GM19463 (cell line): ENCODE data around the gene ABHD17A.

Experiments used
- ATAC-seq: cut with Tn5 transposase; IDR thresholded peaks from one replicate; pipeline ENCODE4 v1.9.1; 2021; ENCODE audit warnings: mild to moderate bottlenecking, moderate library complexity; ENCODE audit not compliant: unreplicated experiment

ABHD17A gene

DNA sequence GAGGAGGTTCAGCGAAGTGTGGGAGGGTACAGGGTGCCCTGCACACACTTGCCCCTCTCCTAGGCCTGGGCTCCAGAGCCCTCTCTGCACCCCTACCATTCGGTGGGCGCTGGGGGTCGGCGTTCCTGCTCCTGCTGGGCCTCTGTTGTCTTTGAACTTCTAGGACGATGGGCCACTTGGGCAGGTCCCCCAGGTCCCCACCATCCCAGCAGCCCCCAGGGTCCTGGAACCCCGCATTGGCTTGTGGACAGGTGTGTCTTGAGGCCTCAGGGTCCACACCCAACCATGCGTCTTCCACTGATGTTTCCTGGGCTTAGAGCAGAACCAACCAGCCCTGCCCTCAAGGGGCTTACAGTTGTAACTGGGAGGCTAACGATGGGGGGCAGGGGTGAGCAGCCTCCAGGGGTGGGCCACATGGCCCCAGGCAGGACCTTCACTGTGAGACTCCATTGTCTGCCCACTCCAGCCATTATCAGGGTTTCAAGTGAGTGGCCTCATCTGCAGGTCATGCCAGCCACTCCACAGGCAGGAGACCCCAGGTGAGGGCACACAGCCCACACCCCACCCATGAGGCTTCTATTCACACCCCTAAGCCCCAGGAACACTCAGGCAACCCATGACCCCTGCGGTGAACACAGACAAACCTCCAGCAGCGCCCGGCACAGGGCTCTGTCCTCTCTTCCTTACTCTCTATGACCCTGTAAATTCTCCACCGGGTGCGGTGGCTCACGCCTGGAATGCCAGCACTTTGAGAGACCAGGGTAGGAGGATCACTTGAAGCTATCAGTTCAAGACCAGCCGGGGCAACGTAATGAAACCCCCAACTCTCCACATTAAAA lies 19.9 kb downstream of the ABHD17A start:
- ATAC-seq: no peak

DNA sequence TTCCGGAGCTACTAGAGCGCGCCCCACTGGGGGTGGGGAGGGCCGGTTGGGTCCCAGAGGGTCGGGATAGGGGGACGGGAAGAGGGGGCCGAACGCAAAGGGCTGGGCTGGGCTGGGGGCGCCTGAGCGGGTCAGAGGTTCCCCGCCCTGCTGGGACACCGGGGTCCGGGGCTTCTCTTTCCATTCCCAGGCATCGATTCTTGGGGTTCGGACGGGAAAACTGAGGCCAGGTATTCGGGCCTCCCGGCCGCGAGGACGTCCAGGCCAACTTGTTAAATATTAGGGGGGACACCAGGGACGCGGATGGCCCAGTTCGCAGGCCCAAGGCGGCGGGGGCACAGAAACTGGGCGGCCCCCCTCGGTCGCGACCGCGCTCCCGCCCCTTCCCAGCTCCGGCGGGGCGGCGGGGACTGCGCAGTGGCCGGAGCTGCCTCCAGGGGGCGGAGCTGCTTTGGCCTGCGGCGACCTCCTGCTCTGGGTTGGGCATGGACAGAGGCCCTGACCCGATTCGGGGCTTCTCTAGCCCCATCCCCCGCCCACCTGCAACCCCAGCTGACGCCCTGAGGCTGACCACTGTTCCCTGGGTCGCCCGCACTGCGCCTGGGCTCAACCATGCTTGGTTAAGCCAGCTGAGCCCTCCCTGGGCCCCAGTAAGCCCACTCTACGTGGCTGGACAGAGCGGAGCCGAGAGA lies 20.7 kb downstream of the ABHD17A start:
- ATAC-seq: peak; percentile 29

DNA sequence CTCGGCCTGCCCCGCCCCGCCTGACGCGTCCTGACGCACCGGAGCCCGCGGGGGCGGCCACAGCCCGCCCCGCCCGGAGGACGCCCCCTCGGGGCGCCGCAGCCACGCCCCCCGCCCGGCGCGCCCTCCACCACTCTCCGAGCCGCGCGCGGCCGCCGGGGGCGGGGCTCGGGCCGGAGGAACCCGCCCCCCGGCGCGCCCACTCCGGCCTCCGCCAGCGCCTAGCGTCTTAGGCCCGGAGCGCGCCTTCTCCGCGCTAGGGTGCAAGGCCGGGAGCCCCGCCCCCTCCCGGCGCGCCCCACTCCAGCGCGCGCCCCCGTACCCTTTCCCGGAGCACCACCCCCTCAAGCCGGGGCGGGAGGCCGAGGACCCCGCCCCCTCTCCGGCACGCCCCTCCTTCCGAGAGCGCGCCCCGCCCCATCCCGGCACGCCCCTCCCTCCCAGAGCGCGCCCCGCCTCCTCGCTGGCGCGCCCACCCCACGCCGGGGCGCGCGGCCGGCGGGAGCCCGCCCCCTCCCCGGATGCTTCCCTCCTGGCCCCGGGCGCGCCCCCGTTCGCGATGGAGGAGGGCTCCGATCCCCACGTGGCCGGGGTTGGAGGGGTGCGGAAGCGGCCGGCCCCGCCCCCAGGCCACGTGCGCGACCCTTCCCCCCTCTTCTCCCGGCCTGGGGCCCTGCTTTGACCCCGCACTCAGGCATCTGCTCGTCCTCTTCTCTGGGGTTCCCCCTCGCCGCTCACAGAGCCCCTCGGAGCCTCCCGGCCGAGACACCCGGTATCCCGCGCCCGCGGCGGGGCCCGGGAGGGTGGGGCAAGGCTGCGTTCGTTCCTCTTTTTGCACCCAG lies 21.4 kb downstream of the ABHD17A start:
- peak; percentile 53 for ATAC-seq

DNA sequence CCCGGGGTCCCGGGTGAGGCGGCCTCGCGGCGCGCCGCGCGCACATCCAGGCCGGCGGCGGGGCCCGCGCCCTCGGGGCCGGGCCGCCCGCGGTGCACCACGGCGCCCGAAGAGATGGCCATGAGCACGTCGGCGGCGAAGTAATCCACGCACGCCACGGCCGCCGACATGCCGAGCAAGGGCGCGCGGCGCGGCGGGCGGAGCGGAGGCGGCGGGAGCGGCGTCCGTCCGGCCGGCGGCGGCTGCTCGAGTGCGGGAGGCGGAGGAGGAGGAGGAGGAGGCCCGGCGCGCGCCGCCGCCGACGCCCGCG lies 22.0 kb downstream of the ABHD17A start, which contains the start of gene KLF16:
KLF16 (minus strand) TSS at position 252 of the 310 bp plus-strand sequence; CDS start at position 170, 82 bp downstream.
- ATAC-seq: peak; percentile 1

DNA sequence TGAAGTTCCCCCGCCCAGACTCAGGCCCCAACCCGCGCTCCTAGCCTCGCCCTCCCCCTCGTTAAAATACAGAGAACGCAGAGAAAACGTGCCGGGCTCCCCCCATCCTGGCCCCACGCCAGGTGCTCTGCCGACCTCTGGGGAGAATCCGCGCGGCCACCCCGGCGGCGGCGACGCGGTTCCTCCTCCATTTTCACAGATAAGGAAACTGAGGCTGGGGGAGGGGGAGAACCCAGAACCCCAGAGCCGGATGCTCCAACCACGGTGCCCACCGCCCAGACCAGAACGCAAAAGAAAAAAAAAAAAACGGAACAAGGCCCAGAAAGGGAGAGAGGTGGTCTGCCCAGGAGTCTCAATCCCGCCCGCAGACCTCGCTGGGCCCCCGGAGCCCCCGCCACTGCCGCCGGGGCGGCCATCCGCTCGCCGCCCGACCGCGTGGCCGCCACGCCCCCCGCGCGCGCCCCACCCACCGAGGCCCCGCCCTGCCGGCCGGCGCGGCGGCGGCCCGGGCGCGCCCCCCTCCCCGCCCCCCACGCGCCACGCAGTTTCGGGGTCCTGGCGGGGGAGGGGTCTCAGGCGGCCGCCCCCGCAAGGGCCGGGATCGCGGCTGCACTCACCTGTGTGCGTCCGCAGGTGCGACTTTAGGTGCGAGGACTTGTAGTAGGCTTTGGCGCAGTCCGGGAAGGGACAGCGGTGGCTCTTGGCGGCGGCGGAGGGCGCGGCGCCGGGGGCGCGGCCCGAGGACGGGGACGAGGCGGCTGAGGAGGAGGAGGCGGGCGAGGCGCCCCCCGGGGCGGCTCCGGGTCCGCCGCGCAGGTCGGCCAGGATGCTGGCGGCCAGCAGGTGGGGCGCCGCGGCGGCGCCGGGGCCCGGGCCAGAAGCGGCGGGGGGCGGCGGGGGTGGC lies 22.6 kb downstream of the ABHD17A start:
- peak; percentile 3 for ATAC-seq

- no peak for ATAC-seq
Measured at GRCh38 chr19:1862068-1862423, 23.2 kb downstream of the ABHD17A start.

GRCh38 chr19:1861599-1862031 lies 23.7 kb downstream of the ABHD17A start:
- no peak for ATAC-seq

DNA sequence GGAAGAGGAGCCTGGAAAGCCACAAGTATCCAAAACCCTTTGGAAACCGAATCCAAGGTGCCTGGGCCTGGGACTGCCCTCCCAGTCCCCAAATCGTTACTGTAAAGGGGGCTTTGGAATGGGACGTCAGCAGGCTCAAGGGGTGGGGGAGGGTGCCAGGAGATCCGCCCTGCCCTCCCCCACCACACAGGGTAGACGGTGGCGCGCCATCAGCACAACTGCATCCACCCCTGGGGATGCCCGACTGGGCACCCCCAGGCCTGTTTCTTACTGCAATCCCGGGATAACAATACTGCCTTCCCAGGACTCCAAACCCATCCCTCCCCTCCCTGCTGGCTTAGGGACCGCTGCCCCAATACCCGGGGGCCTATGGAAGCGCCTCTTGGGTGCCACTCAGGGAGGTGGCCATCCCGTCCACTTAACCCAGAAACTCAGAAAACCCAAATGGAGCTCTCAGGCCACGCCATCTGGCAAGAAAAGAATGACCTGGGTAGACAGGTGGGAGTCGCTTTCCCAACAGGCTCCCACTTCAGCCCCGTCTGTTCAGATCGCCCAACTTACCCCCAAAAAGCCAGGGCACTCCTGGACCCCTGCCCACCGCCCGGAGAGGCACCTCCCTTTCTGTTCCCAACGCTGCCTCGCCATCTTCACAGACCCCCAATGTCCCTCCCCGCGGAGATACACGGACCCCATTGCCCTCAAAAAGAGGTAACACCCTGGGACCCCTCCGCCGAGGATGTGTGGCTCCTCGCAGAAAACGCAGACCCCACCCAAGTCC lies 24.3 kb downstream of the ABHD17A start:
- no peak for ATAC-seq

DNA sequence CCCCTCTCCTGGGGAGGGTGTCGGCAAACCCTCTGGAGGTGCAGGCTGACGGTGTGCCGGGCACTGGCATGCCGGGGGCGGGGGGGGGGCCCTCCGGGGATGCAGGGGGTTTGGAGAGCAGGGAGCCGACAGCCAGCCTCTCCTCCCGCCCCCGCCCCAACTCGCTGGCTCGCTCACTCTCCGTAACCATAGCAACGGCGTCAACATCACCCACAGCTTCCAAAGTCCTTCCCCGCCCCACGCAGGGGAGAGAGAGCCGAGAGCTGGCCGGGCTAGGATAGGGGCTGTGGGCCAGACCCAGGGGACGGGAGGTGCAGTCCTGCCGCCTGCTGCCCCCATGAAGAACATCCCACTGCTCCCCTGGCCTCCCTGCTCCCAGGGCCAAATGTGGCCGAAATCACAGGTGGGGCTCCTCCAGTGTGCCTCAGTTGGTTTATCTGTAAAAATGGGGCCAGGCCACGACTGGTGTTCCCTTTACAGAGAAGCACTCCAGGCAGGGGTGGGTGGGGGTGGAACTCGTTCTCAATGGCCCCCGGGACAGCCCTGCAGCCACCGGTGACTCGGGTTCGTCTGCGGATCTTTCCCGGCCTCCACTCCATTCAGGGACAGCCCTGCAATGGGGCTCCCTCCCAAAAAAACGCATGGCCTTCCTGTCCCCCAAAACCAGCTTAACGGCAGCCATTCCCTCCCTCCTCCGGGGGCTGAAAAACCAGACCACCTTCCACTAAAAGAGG lies 25.1 kb downstream of the ABHD17A start:
- no peak for ATAC-seq

GRCh38 chr19:1859331-1859781 lies 25.9 kb downstream of the ABHD17A start:
- no peak for ATAC-seq

DNA sequence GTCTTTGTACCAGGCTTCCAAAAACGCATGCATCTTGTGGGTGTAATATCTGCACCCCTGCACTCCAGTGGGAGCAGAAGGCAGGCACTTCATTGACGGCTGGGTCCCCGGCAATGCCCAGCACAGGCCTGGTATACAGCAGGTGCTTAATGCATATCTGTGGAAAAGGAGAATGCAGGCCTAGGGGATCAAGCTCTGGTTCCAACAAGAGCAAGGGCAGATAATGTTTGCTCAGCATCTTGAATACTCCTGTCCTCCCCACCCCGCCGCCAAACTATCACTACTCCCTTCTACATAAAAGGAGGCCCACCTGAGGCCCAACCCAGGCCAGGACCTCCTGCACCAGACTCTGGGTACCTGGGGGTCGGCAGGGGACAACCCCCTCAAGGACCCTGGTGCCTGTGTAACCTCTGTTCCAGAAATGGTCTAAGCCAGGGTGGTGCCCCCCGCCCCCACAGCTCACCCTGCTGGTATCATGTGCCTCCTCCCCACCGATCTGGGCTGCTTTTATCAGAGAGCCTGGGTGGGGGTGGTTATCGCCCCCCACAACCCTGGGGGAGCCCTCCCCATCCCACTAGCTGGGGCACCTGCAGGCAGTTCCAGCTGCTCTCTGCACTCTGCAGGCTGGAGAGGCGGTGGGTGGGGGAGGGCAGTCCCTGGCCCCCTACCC lies 26.7 kb downstream of the ABHD17A start:
- no peak for ATAC-seq

DNA sequence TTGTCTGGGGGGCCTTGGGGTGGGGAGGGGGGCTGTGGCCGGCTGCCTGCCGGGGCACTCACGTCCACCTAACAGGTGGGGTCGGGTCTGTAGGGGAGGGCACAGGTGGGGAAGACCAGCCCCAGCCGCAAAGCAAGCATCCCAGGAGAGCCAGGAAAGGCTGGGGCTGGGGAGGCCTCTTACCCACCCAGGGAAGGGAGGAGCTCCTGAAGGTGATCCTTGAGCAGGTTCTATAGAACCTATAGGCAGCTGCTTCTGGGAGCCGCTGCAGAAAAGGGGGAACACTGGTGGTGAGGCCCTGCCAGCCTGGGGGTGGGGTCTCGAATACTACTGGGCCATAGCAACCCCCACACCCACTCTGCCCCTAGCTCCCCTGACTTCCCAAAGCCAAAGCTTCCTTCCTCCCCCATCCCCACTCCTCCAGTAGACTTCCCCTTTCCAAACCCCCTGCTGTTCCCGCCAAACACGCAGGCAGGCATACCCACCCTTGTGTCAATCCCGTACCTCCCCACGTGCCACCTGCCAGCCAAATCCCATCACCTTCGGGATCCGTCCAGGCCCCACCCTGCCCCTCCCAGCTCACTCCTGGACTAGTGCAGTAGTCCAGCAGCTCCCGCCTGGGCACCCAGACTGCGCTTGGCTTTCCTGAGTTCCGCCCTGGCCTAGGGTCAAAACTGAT lies 27.5 kb downstream of the ABHD17A start:
- ATAC-seq: no peak

DNA sequence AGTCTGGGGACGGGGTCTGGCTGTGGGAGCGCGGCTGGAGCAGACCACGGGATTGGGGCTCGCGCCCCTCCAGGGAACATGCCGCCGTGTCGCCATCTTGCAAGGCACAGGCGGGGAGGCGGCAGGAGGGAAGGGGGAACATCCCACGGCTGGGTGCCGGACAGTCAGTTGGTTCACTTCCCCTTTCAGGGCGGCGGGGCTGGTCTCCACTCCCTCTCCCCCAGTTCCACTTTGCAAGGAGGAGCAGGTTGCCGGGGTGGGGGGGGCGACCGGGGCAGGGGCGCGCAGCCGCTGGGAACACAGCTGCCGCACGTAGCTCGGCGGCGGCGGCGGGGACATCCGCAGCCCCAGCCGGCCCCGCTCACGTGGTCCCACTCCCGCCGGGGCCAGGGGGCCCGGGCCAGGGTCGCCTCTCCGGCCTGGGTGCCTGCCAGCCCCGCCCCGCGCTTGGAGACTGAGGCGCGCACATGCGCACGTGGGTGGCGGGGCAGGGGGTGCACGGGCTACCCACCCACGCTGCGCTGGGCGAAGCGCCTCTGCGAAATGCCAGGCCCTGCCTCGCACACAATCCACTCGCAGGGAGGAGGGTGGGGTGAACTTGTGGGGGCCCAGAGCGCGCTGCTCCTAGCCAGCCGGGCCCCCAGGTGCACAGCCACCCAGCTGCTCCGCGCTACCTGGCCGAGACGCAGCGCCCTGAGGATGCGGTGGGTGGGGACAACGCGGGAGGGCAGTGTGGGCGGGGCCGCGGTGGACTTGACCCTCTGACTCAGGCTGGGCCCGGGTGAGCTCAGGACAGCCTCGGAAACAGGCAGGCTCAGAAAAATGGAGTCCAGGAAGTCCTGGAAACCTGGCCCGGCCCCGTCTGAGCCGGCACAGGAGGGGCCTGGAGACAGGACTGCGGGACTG lies 28.3 kb downstream of the ABHD17A start:
- ATAC-seq: no peak

DNA sequence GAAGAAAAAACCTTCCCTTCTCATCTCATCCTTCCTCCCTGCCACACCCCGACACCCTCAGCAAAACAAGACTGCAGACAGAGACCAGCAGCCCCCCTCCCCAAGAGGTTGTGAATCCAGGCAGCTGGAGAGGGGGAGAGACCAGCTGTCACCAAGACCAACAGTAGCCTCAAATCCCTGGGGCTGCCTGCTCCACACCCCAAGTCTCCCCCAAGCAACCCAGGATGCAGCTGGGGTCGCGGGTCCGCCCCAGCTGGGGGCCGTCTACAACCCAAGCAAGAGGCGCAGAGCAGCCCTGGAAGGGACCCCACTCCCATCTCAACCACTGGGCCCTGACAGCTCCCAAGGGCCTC lies 29.0 kb downstream of the ABHD17A start:
- ATAC-seq: no peak

GRCh38 chr19:1855828-1856255 lies 29.5 kb downstream of the ABHD17A start:
- ATAC-seq: no peak

DNA sequence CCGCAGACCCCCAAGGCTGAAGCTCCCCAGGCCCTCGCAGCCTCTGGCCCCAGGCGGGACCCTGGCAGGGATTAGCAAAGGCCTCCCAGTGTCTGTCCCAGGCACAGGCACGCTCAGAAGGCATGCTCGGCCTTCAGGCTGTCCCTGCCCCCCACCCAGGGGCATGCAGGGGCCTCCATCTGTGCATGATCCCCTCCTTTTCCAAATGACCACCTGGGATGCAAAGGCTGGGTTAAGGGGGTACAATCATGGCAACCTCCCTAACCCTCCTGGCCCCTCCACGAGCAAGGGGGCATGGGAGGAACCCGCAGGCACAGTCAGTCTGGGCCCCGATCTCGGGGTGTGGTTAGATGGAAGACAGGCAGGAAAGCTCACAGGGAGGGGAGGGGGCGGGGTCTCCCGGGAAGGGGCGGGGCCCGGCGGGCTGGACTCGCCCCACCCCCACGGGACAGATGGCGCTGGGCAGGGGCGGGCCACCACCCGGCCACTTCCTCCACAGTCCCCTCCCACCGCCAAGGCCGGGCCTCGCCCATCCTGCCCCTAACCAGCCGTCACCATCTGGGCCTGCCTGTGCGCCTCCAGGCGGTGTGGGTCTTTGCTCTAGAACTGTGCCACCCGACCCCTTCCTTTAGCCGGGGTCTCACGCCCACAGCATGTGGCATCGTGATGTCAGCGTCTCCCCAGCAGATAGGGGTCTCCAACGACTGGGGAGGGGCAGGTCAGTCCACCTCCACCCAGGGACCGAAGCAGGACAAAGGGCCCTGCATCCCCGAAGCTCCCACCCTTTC lies 30.1 kb downstream of the ABHD17A start:
- peak; percentile 50 for ATAC-seq
